NAMALWA (cell line): ENCODE measurements around the gene RPS27.
A peak's percentile ranks its signal among the peaks of the same experiment; 100 is the strongest.

Source experiments
- DNase-seq: peaks from one replicate; pipeline ENCODE4 v3.0.0-alpha.2; 2015; ENCODE audit warnings: low spot score

The RPS27 gene

DNA sequence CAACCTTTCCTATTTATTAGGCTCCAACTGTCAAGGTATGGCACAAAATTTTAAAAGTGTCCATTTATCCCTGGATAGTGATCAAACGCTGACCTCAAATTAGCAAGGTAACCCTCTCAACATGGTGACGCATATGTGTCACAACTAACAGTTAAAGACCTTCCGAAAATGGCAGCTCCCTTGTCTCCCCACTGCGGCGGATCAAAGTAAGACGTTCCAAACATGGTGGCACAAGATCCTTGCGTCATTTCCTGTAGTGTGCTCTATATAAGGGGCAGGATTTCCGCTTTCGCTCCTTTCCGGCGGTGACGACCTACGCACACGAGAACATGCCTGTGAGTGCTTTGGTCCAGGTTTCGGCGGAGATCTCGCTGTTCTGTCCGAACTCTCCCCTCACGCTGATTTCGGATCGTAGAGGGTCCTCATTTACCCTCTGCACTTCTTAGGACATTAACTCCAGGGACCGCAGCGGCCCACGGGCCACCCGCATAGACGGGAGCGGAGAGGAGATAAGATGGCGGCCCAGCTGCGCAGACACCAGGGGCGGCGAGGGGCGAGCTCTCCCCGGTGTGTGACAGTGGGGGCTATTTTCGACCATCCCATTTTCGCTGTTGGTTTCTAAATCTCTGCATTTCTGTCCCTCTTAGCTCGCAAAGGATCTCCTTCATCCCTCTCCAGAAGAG, at the start of gene RPS27:
RPS27 (plus strand) TSS at position 295 of the 683 bp plus-strand sequence; CDS start at position 330, 35 bp downstream.
- DNase-seq, result peak; percentile 100

DNA sequence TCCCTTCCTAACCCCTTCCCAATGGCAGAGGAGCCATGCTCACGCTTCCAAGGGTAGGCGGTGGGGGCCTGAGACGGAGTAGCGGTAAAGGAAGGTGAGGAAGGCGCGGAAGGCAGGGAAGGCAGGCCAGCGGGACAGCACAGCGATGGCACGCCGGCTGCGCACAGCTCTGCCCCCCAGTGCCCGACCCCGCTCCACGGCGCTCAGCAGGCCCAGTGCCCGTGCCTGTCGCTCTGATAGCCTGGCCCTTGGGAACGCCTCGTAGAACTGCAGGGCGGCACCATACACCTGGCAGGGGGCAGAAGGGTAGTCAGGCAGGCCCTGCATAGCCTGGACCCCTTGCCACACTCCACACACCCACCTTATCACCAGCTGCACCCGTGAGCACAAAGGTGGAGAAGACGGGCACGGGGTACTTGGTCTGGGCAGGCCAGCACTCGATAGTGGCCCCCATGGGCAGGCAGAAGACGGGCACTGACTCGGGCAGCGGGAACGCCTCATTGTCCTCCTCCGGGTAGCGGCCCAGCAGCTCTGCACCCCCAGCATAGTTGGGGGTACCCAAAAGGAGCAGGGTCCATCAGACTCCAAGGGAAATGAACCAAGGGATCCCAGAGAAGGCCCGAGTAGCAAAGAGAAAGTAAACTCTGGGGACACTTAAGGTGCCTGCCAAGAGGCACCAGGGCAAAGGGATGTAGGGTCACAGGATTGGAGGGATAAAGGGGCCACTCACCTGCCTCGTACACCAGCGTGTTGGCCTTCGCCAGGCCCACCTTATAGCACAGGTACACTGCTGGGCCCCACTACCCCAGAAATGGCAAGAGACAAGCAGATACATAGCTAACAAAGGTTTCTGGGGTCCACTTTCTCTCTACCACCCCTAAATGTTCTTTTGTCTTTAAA, 48.5 kb upstream of the RPS27 start:
- DNase-seq, result no peak

- DNase-seq, result no peak
Observed at GRCh38 chr1:153942766-153943549, 47.6 kb upstream of the RPS27 start.

GRCh38 chr1:153944005-153944826, 46.3 kb upstream of the RPS27 start:
- peak; percentile 60 for DNase-seq

GRCh38 chr1:153944827-153945117, 45.8 kb upstream of the RPS27 start:
- no peak for DNase-seq

DNA sequence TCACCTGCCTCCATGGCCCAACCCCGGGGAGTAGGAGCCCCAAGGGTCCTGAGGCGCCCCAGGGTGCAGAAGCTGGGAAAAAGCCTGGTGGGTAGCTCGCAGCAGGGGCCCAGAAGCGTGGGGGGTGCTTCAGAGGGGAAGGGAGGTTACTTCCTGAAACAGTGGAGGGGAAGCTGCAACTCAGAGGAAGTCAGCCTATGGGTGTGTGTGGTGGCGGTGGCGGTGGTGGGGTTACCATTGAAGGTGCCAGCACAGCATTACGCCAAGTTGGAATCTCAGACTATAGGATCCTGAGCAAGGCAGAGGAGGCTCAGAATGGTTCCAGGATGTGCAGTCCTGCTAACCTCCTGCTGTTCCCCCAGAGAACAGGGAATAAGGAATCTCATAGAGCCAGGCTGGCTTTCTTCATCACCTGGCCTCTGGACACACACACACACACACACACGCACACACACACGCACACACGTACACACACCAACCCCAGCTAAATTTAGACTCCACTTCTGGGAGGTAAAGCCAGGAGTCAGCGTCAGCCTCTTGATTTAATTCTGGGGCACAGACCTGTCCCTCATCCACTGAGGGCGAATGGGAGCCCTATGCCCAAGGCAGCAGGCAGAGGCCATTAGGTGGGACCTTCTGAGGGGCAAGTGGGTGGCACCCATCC, 45.3 kb upstream of the RPS27 start:
- DNase-seq, result peak; percentile 90

DNA sequence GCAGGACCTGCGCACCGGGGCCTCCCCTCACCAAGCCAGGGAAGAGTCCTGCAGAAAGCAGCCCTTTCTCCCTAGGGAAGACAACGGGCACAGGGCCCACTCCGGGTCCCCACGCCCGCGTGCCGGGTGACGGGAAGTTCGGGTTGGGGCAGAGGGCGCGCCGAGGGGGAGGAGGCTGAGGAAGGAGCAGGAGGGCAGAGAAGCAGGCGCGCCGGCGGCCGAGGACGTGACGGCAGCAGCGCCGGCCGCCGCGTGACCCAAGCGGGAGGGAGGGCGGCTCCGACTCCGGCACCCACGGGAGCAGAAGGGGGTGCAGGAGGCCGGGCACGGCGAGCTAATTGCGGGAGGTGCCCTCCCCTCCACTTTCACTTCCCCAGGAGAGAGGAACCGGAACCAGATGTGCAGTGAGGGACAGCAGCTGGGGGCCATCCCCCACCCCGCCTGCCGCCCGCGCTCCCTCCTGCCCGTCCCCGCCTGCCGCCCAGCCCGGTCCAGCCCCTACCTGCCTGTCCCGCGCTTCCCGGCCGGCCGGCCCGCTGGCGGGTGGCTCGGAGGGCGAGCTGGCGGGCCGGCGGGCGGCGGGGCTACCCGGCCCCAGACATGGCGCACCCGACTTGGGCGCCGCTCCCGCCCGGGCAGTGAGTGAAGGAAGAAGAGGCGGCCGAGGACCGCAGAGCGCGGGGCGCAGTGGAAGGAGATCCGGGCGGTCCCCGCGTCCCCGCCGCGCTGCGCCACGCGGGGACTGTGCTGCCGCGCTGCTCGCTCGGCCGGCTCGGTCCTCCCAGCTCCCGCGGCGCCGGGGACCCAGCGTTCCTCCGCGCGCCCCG, 44.6 kb upstream of the RPS27 start:
- peak; percentile 98 for DNase-seq

GRCh38 chr1:153946622-153947241, 43.8 kb upstream of the RPS27 start, which contains the start of gene DENND4B:
Gene DENND4B (minus strand): TSS chr1:153946718. CDS start chr1:153944374, 2,344 bp downstream.
- DNase-seq, result peak; percentile 93

DNA sequence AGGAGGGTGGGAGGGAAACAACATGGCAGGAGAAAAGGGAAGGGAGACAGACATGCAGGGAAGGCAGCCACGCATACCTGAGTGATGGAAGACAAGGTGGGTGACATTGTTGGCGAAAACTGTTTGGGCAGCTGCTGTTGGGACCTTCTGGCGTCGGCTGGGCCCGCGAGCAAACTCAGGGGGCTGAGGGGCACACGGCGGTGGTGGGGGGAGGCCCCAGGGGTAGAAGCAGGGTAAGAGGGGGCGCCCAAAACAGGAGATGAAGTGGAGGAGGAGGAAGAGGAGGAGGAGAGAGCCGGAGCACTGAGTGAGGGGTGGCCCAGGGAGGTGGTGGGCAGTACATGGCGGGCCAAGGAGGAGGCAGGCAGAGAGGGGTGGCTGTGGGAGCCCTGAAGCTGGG, 39.4 kb upstream of the RPS27 start:
- DNase-seq, result no peak

- no peak for DNase-seq
Observed at GRCh38 chr1:153951801-153952200, 38.8 kb upstream of the RPS27 start.

- DNase-seq, result no peak
Observed at GRCh38 chr1:153953859-153954365, 36.6 kb upstream of the RPS27 start.

DNA sequence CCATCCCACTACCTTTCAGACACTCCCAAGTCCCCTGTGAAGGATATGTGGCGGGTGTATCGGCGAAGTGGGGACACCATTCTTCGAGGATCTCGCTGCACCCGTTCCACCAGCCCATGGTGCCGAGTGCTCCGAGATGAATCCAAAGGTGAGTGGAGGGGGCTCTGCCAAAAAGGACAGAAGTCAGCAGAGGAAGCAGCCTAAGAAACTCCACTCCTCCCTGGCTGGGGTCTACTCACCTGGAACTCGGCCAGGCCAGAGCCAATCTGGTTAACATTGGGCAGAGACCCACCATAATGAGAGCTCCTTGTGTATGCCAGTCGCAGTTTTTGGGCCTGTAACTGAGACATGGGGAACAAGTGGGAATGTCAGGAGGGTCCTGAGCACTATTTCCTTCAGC, 35.7 kb upstream of the RPS27 start:
- no peak for DNase-seq

- DNase-seq, result no peak
Observed at GRCh38 chr1:153956997-153957715, 33.4 kb upstream of the RPS27 start.

DNA sequence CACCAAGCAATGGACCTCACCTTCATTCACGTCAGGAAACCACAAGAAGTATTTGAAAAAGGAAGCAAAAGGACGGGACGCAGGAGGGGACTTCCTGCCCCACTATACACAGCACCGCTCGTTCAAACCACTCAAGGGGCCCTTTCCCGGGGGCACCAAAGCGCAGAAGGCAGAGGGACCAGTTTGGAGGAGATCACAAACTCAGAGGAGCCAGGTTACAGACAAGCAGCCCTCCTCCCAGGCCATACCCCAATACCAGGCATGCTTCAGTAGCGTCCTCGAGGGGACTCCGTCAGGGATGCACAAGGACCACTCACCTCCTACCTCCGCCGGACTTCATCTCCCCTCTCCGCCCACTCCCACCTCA, 32.8 kb upstream of the RPS27 start:
- peak; percentile 70 for DNase-seq

DNA sequence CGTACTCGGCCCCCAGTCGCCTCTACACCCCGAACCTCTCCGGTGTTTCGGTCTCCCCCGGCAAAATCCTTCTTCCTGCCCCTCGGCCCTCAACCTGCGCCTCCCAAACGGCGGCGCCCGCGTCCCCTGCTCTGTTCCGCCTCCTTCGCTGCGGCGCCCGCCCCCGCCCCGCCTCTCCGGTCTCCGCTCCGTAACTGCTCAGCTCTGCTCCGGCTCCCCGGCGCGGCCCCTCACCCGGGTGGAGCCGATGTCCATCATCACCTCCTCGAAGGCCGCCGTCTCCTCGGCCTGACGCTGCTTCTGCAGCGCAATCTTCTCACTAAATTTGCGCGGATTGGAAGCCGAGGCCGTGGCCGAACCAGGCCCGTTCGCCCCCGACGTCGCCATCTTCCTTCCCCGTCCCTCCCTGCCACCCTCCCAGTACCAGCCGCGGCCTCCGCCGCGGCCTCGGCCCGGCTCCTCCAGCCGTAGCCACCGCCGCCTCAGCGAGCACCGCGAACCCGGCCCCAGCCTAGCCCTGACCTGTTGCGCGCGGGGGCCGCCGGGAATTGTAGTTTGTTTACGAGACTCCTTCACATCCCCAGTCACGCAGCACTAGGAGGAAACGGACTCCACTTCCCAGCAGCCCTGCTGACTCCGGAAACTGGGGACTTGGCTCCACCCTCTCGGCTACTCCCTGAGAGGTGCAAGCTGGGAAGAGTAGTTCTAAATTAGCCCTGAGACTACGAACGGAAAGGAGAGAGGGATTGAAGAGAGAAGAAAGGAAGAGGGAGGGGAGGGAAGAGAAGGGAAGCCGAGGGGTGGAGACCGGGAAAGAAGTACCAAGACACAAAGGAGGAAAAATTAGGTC, 32.2 kb upstream of the RPS27 start, which contains the start of gene CRTC2:
CRTC2 (minus strand) TSS at position 502 of the 850 bp plus-strand sequence; CDS start at position 387, 115 bp downstream.
- peak; percentile 100 for DNase-seq

DNA sequence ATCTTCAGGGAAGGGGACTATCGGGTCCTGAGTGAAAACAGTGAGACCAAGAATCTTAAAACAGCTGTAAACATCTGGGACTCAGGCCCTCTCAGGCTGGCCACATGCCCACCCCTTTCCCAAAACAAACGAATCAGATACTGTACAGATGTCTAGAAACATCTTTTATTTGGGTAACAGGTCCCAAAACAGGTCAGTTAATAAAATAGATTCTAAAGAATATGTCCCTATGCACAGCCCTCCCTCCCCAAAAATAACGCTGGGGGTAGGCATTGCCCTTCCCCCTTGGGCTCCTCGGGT, 31.7 kb upstream of the RPS27 start:
- DNase-seq, result no peak

GRCh38 chr1:153959454-153959853, 31.1 kb upstream of the RPS27 start:
- DNase-seq, result no peak

GRCh38 chr1:153960206-153960605, 30.4 kb upstream of the RPS27 start:
- DNase-seq, result no peak
